HepG2 (cell line): Measurements from ENCODE around the gene SRP19. TPM values are rescaled to one million over a fixed set of nuclear protein-coding genes. Genes with fewer than 3 reads are reported as not detected.
A peak's percentile ranks its signal among the peaks of the same experiment; 100 is the strongest.

Experiments
- ATM ChIP-seq: fragments of 450-650 bp; IDR thresholded peaks from 2 replicates; pipeline ENCODE4 v1.7.1; 2017; ENCODE audit warnings: mild to moderate bottlenecking, borderline replicate concordance
- CHD2 ChIP-seq: IDR thresholded peaks from 2 replicates; pipeline ENCODE4 v1.6.1; 2011; ENCODE audit warnings: low read depth, low read length, improper control_type of control experiment
- FOXK2 ChIP-seq: fragments of 450-650 bp; IDR thresholded peaks from 2 replicates; pipeline ENCODE4 v1.6.1; 2016
- HINFP ChIP-seq: sonication (generic); formaldehyde crosslinking; IDR thresholded peaks from 2 replicates; pipeline ENCODE4 v1.4.0; 2020; ENCODE audit warnings: low read depth, mild to moderate bottlenecking, missing genetic modification reagents
- HNRNPUL1 ChIP-seq: fragments of 200-400 bp; formaldehyde crosslinking; IDR thresholded peaks from 2 replicates; pipeline ENCODE4 v1.6.1; 2017; ENCODE audit warnings: low read depth, mild to moderate bottlenecking, low read length, moderate library complexity
- JUND ChIP-seq: sonication (generic); formaldehyde crosslinking; IDR thresholded peaks from 2 replicates; pipeline ENCODE4 v1.8.0; 2022; ENCODE audit warnings: mild to moderate bottlenecking, missing genetic modification reagents
- LCORL ChIP-seq, 2 experiments: fragments of 450-650 bp in 1 of 2; sonication (generic) in 1 of 2; formaldehyde crosslinking in 1 of 2; IDR thresholded peaks; 2 replicates each; pipeline versions ENCODE4 v1.5.0 to v1.6.1; 2017 to 2020; ENCODE audit warnings: antibody characterized with exemption in 1 of 2, missing genetic modification reagents in 1 of 2
- MAFK ChIP-seq, 2 experiments: IDR thresholded peaks in 1 of 2; conservative IDR thresholded peaks in 1 of 2; 2 replicates each; pipeline ENCODE4 v1.6.1; 2011; ENCODE audit warnings: improper control_type of control experiment in 2 of 2, low read length in 2 of 2
- NFE2L1 ChIP-seq: sonication (generic); formaldehyde crosslinking; IDR thresholded peaks from 2 replicates; pipeline ENCODE4 v1.4.0; 2020; ENCODE audit warnings: missing genetic modification reagents, mild to moderate bottlenecking, borderline replicate concordance
- PPARG ChIP-seq: conservative IDR thresholded peaks from 2 replicates; pipeline ENCODE4 v1.6.1; 2016; ENCODE audit warnings: missing biosample characterization, missing genetic modification reagents
- PRPF4 ChIP-seq: fragments of 200-400 bp; formaldehyde crosslinking; IDR thresholded peaks from 2 replicates; pipeline ENCODE4 v1.6.1; 2016; ENCODE audit warnings: low read length, low read depth; ENCODE audit not compliant: poor library complexity, severe bottlenecking
- RXRB ChIP-seq: IDR thresholded peaks from 2 replicates; pipeline ENCODE4 v1.6.1; 2016; ENCODE audit warnings: borderline replicate concordance, missing genetic modification reagents, missing compliant biosample characterization
- ZBTB40 ChIP-seq, 2 experiments: fragments of 450-650 bp in 1 of 2; sonication (generic) in 1 of 2; formaldehyde crosslinking in 1 of 2; IDR thresholded peaks; 2 replicates each; pipeline versions ENCODE4 v1.6.1 to v1.8.0; 2016 to 2022; ENCODE audit warnings: antibody characterized with exemption in 1 of 2, mild to moderate bottlenecking in 1 of 2, missing genetic modification reagents in 1 of 2
- ZNF282 ChIP-seq: fragments of 450-650 bp; IDR thresholded peaks from 2 replicates; pipeline ENCODE4 v1.6.1; 2018; ENCODE audit not compliant: partially characterized antibody
- ZNF552 ChIP-seq: sonication (generic); formaldehyde crosslinking; IDR thresholded peaks from 2 replicates; pipeline ENCODE4 v1.9.0; 2022; ENCODE audit warnings: missing genetic modification reagents, mild to moderate bottlenecking, borderline replicate concordance
- ZNF563 ChIP-seq: sonication (generic); formaldehyde crosslinking; IDR thresholded peaks from 2 replicates; pipeline ENCODE4 v1.8.0; 2022; ENCODE audit warnings: mild to moderate bottlenecking, moderate library complexity, missing genetic modification reagents
- ZNF580 ChIP-seq: IDR thresholded peaks from 2 replicates; pipeline ENCODE4 v1.6.1; 2016; ENCODE audit warnings: low read depth, borderline replicate concordance
- ZNF768 ChIP-seq: sonication (generic); formaldehyde crosslinking; IDR thresholded peaks from 2 replicates; pipeline ENCODE4 v1.4.0; 2020; ENCODE audit warnings: missing genetic modification reagents
- ZSCAN22 ChIP-seq: sonication (generic); formaldehyde crosslinking; IDR thresholded peaks from 2 replicates; pipeline ENCODE4 v1.4.0; 2020; ENCODE audit warnings: mild to moderate bottlenecking, missing genetic modification reagents
- polyA plus RNA-seq, 8 experiments: library from polyadenylated mRNA; depleted of rRNA in 3 of 8; stranded (reverse) in 7 of 8; unstranded in 1 of 8; fragments of >200 nt; fragmentation: Illumina TruSeq in 4 of 8; extraction: Trizol in 4 of 8; gene quantifications; 2 replicates each; pipeline versions ENCODE4 v1.2.1 to v1.2.3, GENCODE V29; 2011 to 2016; ENCODE audit warnings: low read depth in 4 of 8, missing spikeins in 1 of 8, mixed read lengths in 1 of 8; ENCODE audit not compliant: insufficient read depth in 1 of 8
- total RNA-seq, 5 experiments: library from RNA; depleted of rRNA; stranded (reverse); fragments of >200 nt; fragmentation: Illumina TruSeq; extraction: Trizol; gene quantifications; 2 replicates each; pipeline ENCODE4 v1.2.3, GENCODE V29; 2016; ENCODE audit warnings: low read depth in 1 of 5

SRP19 gene
- total and polyA plus RNA-seq, 2 of the 13 experiments (the other 11 are each of a cell fraction or from before 2014, with no cell fraction given): 46.9 to 143 TPM

GRCh38 chr5:112860929-112861637 is at the start of gene SRP19 (continued):
- TF ChIP-seq HINFP: peak; percentile 87
- TF ChIP-seq ZNF768 (CRISPR knock-in tag): peak; percentile 64
- peak; percentile 52; the same call in 1 of the 2 replicates for TF ChIP-seq ZSCAN22 (CRISPR knock-in tag)
- 0 out of 2 replicates have a peak, but pooled peaks have one; percentile 44 for TF ChIP-seq PPARG (CRISPR knock-in tag)
- TF ChIP-seq HNRNPUL1: no peak
- peak; percentile 25 for TF ChIP-seq PRPF4
- no peak for TF ChIP-seq ATM
- TF ChIP-seq CHD2: peak; percentile 97
- TF ChIP-seq RXRB (CRISPR knock-in tag): peak; percentile 60
- TF ChIP-seq ZNF282: no peak
- TF ChIP-seq LCORL (IDR thresholded peaks at IDR 0.05): no peak
- TF ChIP-seq LCORL (CRISPR knock-in tag; IDR thresholded peaks at IDR 0.05): no peak
- peak; percentile 91; the same call in 1 of the 2 replicates for TF ChIP-seq ZNF563 (CRISPR knock-in tag)
- no peak for TF ChIP-seq FOXK2
- TF ChIP-seq ZNF580 (CRISPR knock-in tag): peak; percentile 92
- peak; percentile 62; the same call in 1 of the 2 replicates for TF ChIP-seq ZNF552 (CRISPR knock-in tag)
- TF ChIP-seq JUND (CRISPR knock-in tag): peak; percentile 61; the same call in 1 of the 2 replicates
- TF ChIP-seq NFE2L1 (CRISPR knock-in tag): no peak; the same call in 1 of the 2 replicates
- no peak for TF ChIP-seq MAFK (conservative IDR thresholded peaks at IDR 0.05 in 1 of 2, IDR thresholded peaks at IDR 0.05 in 1 of 2; ENCODE audit: low read length in 2 of 2)
- TF ChIP-seq ZBTB40 (IDR thresholded peaks at IDR 0.05): peak; percentile 78
- peak; percentile 85 for TF ChIP-seq ZBTB40 (CRISPR knock-in tag; IDR thresholded peaks at IDR 0.05)
